Prostate gland (tissue), 2 donors: ENCODE data around the gene SPATA21. TPM values are rescaled to one million over a fixed set of nuclear protein-coding genes. Genes with fewer than 3 reads are reported as not detected.
"Not testable (repeated sequence)": the region's sequence is repeated elsewhere in the genome, so short reads cannot be mapped to it uniquely, and the experiment has no call there.

Experiments used
- DNase-seq: peaks from one replicate; pipeline ENCODE4 v3.0.0-alpha.2; 2019; ENCODE audit warnings: low spot score
- H3K27ac ChIP-seq, 2 donors: fragments of 200-600 bp; sonication (generic); 2 replicates each; pipeline ENCODE4 v1.5.1; 2017 to 2019
- H3K27me3 ChIP-seq: fragments of 200-600 bp; sonication (generic); replicated peaks from 2 replicates; pipeline ENCODE4 v1.5.1; 2019; ENCODE audit not compliant: insufficient read depth
- H3K36me3 ChIP-seq, 2 donors: fragments of 200-600 bp; sonication (generic); 1 replicate in 1 of 2; 2 replicates in 1 of 2; pipeline versions ENCODE4 v1.5.1 to v1.8.1; 2017 to 2019
- H3K4me1 ChIP-seq: fragments of 200-600 bp; sonication (generic); replicated peaks from 2 replicates; pipeline ENCODE4 v1.5.1; 2019
- H3K4me3 ChIP-seq, 2 donors: fragments of 200-600 bp; sonication (generic); 2 replicates each; pipeline ENCODE4 v1.5.1; 2017 to 2019
- H3K9me3 ChIP-seq: fragments of 200-600 bp; sonication (generic); 2 replicates; pipeline ENCODE4 v1.5.1; 2017
- POLR2A ChIP-seq: fragments of 450-650 bp; IDR thresholded peaks from one replicate; pipeline ENCODE4 v1.6.1; 2016; ENCODE audit warnings: antibody characterized with exemption, mild to moderate bottlenecking
- POLR2AphosphoS5 ChIP-seq: sonication (generic); formaldehyde crosslinking; IDR thresholded peaks from one replicate; pipeline ENCODE4 v1.6.1; 2017; ENCODE audit warnings: antibody characterized with exemption
- WGBS: methylation state at CpG from one replicate; pipeline ENCODE4 v1.1.5; 2018; 5-methylcytosine and 5-hydroxymethylcytosine counted together
- intact Hi-C: fragments of 100-400 bp; cut with DNase I; formaldehyde crosslinking; loops from one replicate; pipeline ENCODE4 v1.14.2; 2022
- total RNA-seq, 2 donors: library from RNA; depleted of rRNA; stranded (reverse); fragments of >200 nt; gene quantifications; one replicate each; pipeline ENCODE4 v1.1.0, GENCODE V29; 2016
- TF ChIP-seq, protein P1 (sequence below), 4 experiments: fragments of 200-600 bp in 2 of 4; fragments of 450-650 bp in 2 of 4; sonication (generic) in 2 of 4; IDR thresholded peaks; 1 replicate in 3 of 4; 2 replicates in 1 of 4; pipeline ENCODE4 v1.5.1; 2016 to 2019; ENCODE audit warnings: antibody characterized with exemption in 4 of 4, mild to moderate bottlenecking in 2 of 4, moderate library complexity in 2 of 4

Gene SPATA21
- total RNA-seq, 2 donors from 2014 or later = not detected

DNA sequence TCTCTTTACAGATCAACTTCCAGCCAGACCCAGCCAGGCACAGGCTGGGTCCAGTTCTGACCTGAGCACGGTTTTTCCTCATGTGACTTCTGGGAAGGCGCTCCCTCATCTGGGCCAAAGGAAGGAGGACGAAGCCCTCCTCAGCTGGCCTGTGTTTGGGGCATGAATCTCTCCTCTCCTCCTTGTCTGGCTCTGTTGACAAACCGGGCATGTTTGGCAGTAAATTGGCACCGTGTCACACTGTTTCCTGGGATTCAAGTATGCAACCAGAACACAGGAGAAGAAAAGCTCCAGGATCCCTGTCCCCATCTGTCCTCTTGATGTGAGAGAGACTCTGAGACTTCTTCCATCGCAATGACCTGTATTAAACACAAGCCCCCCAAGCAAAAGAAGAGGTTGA, 21.6 kb upstream of the SPATA21 start:
- 55% methylated on average over 6 of the region's 6 CpGs for WGBS
- intact Hi-C loops = no loop called here
- H3K36me3 ChIP-seq = no peaks in the 10 kb centered on the region

DNA sequence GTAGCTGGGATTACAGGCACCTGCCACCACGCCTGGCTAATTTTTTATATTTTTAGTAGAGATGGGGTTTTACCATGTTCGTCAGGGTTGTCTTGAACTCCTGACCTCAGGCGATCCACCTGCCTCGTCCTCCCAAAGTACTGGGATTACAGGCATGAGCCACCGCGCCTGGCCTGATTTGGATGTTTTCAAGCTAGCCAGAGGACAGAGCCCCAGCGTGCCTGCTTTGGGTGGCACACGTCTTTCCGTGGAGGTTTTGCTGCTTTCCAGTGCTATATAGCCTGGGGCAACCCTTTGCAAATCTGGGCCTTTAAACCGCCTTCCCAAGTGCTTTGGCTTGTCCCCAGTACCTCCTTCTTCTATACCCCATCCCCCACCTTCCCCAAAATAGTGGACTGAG, 18.9 kb upstream of the SPATA21 start:
- H3K27ac ChIP-seq, DNase-seq, H3K4me3 ChIP-seq, intact Hi-C loops, H3K27me3 ChIP-seq, H3K9me3 ChIP-seq, H3K4me1 ChIP-seq: not testable (repeated sequence)
- WGBS = 87% methylated on average over 10 of the region's 10 CpGs
- peaks cover 0 to 11% of the 10 kb centered on the region in 2 donors for H3K36me3 ChIP-seq

More for the DNA sequence above, 21.6 kb upstream of the SPATA21 start:
- TF ChIP-seq POLR2AphosphoS5 (no peak), POLR2A (no peak)
- TF ChIP-seq, protein P1, sequence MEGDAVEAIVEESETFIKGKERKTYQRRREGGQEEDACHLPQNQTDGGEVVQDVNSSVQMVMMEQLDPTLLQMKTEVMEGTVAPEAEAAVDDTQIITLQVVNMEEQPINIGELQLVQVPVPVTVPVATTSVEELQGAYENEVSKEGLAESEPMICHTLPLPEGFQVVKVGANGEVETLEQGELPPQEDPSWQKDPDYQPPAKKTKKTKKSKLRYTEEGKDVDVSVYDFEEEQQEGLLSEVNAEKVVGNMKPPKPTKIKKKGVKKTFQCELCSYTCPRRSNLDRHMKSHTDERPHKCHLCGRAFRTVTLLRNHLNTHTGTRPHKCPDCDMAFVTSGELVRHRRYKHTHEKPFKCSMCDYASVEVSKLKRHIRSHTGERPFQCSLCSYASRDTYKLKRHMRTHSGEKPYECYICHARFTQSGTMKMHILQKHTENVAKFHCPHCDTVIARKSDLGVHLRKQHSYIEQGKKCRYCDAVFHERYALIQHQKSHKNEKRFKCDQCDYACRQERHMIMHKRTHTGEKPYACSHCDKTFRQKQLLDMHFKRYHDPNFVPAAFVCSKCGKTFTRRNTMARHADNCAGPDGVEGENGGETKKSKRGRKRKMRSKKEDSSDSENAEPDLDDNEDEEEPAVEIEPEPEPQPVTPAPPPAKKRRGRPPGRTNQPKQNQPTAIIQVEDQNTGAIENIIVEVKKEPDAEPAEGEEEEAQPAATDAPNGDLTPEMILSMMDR (IDR thresholded peaks at IDR 0.05) = no peak
- H3K9me3 ChIP-seq = no peaks in the 10 kb centered on the region
- no peaks in the 10 kb centered on the region for H3K27me3 ChIP-seq
- no peaks in the 10 kb centered on the region for H3K4me1 ChIP-seq
- no peak overlapping the region for H3K27ac ChIP-seq
- no peak for DNase-seq
- no peak overlapping the region for H3K4me3 ChIP-seq

DNA sequence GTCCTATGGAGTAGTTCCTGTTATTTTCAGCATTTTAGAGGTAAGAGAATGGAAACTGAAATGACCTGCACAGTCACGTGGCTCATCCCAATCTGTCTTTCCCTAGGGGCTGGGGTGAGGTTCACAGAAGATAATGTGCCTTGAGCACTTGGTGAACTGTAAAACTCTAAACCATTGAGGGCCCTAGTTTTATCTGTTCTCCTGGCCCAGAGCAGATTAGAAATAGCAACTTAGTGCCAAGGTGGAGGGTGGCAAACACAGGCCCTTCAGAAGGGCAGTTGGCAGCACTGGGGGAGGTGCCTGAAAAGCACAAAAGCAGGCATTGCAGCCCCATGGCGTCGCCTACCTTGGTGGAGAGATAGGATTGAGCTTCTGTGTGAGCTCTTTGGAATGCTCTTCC, 17.7 kb upstream of the SPATA21 start:
- H3K27me3 ChIP-seq, intact Hi-C loops, H3K27ac ChIP-seq, H3K4me1 ChIP-seq, DNase-seq, H3K9me3 ChIP-seq, H3K4me3 ChIP-seq: not testable (repeated sequence)
- H3K36me3 ChIP-seq = peaks cover 0 to 13% of the 10 kb centered on the region in 2 donors
- whole genome bisulfite sequencing = 77% methylated on average over 3 of the region's 3 CpGs

DNA sequence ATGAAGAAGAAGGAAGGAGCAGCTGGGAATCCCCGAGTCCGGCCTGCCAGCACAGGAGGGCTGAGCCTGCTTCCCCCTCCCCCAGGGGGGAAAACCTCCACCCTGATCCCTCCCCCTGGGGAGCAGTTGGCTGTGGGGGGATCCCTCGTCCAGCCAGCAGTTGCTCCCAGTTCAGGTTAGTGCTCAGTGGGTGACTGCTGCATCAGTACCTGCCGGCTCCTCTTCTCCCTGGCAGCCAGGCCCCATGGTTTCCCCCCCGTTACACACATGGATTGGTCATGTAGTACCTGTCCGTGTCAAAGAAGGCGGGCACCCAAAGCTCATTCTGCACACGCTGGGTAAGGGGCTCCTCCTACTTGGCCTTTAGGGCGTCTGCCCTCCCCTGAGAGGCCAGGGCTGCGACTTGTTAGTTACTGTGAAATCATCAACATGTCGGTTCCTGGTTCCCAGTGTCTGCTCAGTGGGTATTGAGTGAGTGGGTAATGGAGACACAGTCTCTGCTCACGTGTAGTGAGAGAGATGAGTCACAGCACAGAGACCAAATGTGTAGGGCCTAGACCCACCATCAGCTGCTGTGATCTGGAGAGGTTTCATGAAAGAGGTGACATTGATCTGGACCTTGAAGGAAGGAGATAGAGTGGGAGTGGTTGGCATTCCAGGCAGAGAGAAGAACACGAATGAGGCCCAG, 14.8 kb upstream of the SPATA21 start:
- no peak for DNase-seq
- no peak for TF ChIP-seq POLR2AphosphoS5
- TF ChIP-seq, protein P1 (IDR thresholded peaks at IDR 0.05) = no peak
- no peak for TF ChIP-seq POLR2A
- 77% methylated on average over 13 of the region's 13 CpGs for WGBS
- Histone ChIP-seq H3K9me3 (no peaks in the 10 kb centered on the region), H3K4me1 (no peaks in the 10 kb centered on the region), H3K36me3 (peaks cover 10 to 20% of the 10 kb centered on the region in 2 donors), H3K27me3 (no peaks in the 10 kb centered on the region), H3K4me3 (no peak overlapping the region), H3K27ac (no peak overlapping the region)
- intact Hi-C loops = no loop called here

DNA sequence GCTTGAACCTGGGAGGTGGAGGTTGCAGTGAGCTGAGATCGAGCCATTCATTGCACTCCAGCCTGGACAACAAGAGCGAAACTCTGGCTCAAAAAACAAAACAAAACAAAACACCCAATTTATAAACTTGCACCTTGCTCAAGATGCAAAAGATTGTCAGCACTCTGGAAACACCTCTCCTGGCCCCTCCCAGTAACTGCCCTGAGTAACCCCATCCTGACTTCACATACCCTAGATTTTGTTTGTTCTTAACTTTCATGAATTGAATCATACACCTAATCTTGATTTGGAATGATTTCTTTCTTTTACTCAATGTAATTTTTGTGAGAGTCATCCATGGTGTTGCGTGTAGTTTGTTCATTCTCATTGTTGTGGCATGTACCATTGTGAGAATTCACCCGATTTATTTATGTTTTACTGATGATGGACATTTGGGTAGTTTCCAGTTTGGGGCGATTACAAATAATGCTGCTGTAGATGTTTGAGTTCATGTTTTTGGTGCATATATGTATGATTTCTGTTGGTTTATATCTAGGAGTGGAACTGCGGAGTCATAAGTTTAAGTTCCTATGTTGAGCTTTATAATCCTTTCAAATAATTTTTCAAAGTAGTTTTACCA, 13.7 kb upstream of the SPATA21 start:
- Histone ChIP-seq H3K36me3 (peaks cover 10 to 20% of the 10 kb centered on the region in 2 donors), H3K27me3 (no peaks in the 10 kb centered on the region), H3K4me1 (no peaks in the 10 kb centered on the region), H3K27ac (no peak overlapping the region), H3K9me3 (no peaks in the 10 kb centered on the region), H3K4me3 (no peak overlapping the region)
- intact Hi-C loops = no loop called here
- no peak for DNase-seq
- TF ChIP-seq POLR2AphosphoS5 (no peak), POLR2A (no peak)
- TF ChIP-seq, protein P1 (IDR thresholded peaks at IDR 0.05) = no peak
- whole genome bisulfite sequencing = 86% methylated on average over 6 of the region's 6 CpGs

DNA sequence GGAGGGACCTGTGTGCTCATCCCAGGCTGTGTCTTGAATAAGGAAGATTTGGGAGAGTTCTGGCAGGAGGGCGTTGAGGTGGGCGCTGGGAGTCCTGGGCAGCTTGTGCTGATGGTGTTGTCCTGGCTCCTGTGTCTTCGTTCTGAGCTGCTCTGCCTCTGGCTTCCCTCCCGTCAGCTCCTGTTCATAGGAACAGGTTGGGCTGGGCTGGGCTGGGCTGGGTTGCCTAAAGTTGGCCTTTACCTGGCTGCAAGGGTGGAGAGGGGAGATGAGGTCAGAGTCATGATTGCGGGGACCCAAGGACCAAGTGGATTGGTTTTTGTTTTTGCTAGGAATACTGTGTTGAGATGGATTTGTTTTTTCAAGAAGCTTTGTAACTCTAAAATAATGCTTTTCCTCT, 12.4 kb upstream of the SPATA21 start:
- intact Hi-C loops = no loop called here
- H3K4me3 ChIP-seq = no peak overlapping the region
- no peaks in the 10 kb centered on the region for H3K4me1 ChIP-seq
- peaks cover 10 to 20% of the 10 kb centered on the region in 2 donors for H3K36me3 ChIP-seq
- DNase-seq = no peak
- no peak for TF ChIP-seq POLR2A
- TF ChIP-seq, protein P1 (IDR thresholded peaks at IDR 0.05) = no peak
- TF ChIP-seq POLR2AphosphoS5 = no peak
- H3K27me3 ChIP-seq = no peaks in the 10 kb centered on the region
- no peak overlapping the region for H3K27ac ChIP-seq
- no peaks in the 10 kb centered on the region for H3K9me3 ChIP-seq
- 86% methylated on average over 5 of the region's 5 CpGs for WGBS
